HG02885 (cell line): ENCODE data around the gene NRN1.
"Not testable (repeated sequence)": the region's sequence is repeated elsewhere in the genome, so short reads cannot be mapped to it uniquely, and the experiment has no call there.

ENCODE experiments used
- ATAC-seq: cut with Tn5 transposase; IDR thresholded peaks from one replicate; pipeline ENCODE4 v1.9.1; 2021; ENCODE audit warnings: mild to moderate bottlenecking; ENCODE audit not compliant: unreplicated experiment, poor library complexity

The NRN1 gene

DNA sequence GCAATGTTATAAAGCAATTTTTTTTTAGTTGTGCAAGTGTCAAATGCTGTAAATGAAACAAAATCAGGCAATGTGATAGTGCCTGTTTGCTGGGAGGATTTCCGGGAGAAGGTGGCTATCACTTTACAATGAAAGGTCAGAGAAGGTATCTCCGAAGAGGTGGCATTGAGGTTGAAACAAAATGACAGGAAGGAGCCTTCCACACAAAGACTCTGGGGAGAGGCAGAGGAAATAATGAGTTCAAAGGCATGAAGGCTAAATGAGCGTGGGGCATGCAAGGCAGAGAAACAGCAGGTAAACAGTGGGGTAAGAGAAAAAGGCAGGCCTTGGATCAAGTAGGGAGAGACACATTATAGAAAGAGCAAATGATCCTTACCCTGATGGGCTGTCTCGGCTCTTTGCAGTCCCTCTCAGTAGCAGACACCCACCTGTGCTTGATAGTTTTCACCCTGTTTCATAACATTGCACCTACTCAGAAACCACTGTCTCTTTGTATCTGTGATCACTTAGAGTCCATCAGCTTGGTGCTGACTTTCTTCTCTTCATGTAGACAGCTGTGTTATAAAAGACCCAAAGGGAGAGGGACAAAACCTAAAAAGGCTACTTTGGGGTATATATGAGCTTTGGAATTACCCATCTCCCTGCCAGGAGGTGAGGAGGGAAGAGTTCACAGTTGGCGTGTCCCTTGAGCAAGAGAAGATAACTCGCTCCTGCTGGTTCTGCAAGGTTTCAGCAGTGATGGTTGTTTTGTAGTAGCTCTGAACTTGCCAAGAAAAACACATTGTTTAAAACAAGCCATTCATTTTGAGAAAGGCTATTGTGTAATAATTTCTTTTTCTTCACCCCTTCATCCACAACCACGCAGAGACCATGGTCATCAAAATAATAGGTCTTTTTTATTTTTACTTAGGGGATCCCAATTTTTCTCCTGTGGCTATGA, 22.3 kb downstream of the NRN1 start:
- ATAC-seq = no peak

DNA sequence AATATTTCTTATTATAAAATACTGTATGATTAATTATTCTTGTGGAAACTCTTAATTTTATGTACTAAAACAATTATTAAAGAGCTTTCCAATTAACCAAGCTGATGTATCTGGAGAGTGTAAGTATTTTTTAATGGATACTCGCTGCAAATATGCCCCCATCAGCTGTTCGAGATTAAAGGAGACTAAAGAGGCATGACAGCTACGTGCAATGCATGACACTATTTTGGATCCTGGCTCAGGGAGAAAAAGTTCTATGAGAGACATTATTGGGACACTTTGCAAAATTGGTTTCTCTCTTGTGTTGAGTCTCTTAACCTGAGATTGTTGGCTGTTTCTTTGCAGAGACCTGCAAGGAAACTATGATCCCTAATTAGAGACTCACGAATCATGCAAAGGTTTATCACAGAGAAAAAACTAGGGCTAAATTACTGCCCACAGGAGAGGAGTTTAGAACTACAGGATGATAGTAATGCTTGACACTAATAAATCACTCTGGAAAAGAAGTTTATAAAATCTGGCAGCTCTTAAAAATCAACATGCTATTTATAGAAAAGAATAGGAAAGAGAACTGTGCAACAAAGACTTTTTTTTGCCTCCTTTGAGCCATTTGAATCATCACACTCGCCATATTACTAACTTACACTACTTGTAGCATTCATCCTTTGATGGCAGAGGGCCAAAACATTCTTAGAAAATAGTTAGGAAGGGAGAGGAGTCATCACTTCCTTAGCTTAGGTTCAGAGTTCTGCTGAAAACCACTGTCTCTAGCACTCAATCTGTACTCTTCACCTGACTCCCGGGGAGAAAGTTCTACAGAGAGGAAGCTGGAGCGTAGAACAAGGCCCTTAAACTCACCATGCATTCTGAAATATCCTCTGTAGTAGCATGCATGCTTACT, 25.3 kb downstream of the NRN1 start:
- ATAC-seq = no peak

GRCh38 chr6:5979650-5980420, 26.9 kb downstream of the NRN1 start:
- ATAC-seq = no peak

DNA sequence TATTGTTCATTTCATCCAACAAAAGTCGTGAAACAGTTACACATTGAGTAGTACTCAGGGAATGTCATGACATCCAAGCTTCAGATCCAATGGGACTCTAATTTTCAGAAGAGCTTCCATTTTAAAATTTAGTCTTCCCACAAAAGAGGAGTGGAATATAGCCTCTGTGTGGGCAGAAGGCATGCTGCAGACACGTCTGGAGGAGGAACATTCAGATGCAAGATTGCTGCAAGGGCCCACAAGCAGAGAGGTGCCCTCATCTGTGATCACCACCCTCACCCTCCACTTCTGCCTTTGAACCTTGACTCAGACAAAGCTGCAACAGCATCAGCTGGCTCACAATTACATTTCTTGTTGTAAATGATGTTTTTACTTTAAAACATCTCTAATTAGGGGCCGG, 29.9 kb downstream of the NRN1 start:
- no peak for ATAC-seq

- no peak for ATAC-seq
Measured at GRCh38 chr6:5968817-5969734, 37.6 kb downstream of the NRN1 start.

GRCh38 chr6:5968036-5968435, 38.7 kb downstream of the NRN1 start:
- ATAC-seq = not testable (repeated sequence)

DNA sequence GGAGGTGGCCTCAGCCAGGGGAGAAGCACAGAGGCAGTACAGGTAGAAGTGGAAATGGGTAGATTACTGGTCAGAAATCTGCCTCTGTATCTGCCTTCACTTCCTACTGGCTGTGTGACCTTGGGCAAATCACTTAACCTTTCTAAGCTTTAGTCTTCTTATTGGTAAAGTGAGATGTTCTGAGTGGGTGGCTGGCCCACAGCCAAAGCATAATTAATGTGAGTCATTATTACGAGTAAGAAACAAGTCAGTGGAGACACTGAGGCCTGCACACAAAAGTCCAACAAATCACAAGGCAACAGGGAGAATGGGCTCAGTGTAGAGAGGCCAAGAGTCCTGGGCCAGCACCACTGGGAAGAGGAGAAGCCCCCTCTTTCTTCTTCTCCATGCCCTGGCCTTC, 39.1 kb downstream of the NRN1 start:
- ATAC-seq = no peak

DNA sequence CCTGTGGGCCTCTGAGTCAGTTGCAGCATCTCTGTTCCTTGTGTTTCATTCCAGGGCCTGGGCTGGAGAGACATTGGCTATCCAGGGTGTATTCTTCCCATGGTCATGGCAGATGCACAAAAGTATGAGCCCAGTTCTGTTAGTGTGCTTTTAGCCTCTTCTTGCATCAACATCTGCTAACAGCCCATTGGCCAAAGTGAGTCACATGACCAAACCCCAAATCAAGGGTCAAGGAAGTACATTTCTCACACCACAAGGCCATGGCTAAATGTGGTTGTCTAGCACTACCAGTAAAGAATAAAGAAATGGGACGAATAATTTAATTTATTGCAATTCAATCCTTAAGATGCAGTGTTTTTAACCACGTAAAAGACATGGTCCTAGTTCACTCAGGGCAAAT, 43.9 kb downstream of the NRN1 start:
- no peak for ATAC-seq

GRCh38 chr6:5961836-5962235, 44.9 kb downstream of the NRN1 start:
- ATAC-seq = no peak

- no peak for ATAC-seq
Measured at GRCh38 chr6:5960456-5960855, 46.3 kb downstream of the NRN1 start.

- ATAC-seq = no peak
Measured at GRCh38 chr6:5958921-5959320, 47.8 kb downstream of the NRN1 start.

DNA sequence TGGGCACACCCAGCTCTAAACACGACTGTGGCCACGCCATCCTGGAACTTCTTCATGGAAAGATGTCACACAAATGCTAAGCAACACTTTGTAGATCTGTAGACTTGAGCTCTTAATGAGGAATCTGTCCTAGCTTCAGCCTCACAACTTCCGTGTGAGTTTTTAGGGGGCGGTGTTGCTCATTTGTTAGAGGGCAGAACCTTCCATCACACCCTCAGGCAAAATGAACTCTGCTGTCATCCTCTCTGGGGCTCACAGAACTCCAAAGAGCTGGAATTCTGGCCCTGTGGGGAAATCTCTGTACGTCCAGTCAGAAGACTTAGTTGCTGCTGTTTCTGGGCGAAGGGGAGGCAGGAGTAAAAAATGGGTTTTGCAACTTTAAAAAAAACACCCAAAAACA, 49.8 kb downstream of the NRN1 start:
- no peak for ATAC-seq

DNA sequence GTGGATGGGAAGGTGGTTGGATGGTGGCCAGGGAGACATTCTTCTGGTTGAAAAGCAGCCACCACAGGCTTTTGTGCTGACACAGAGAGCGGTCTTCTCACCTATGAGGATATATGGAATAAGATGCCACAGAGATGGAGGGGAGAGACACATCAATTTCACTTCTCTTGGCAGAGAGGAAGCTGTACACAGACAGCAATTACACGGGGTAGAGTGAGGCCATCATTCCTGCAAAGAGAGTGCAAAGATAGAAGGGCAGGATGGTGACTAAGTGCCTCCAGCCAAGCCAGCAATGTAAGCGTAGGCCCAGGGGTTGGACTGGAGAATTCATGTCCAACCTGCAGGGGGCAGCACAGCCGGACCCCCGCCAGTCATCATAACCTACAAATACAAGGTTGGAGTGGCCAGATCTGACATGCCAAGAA, 56.4 kb downstream of the NRN1 start:
- no peak for ATAC-seq
